ENCODE data around the gene CYP2U1. TPM values are rescaled to one million over a fixed set of nuclear protein-coding genes. Genes with fewer than 3 reads are reported as not detected.

Gene CYP2U1
- total and polyA plus RNA-seq, 12 donors, result 3.2 to 10.2 (median 6.5) TPM

GRCh38 chr4:107989162-107989536, 57.8 kb downstream of the CYP2U1 start:
- H3K4me1 ChIP-seq, result peaks cover 0 to 54% (median 45%) of the 10 kb centered on the region in 9 donors
- DNase-seq (no peak), ATAC-seq (peak in 6 of 8 donors; percentile 0 to 61 (median 35))
- peak overlapping the region in 9 of 10 donors; percentile 51 to 93 (median 88) for H3K4me3 ChIP-seq
- peak overlapping the region; percentile 16 to 96 (median 92) for H3K27ac ChIP-seq
- intact Hi-C loops (cut with DNase I), result loop anchor here in 5 of 10 donors (1.0 to 5.0 kb wide), 4 partner anchors 56 to 268 kb away; partner anchors contain the start of genes CYP2U1 (in 3 of the 5) and SGMS2 (in 1 of the 5)
- no peaks in the 10 kb centered on the region for H3K36me3 ChIP-seq
- no peaks in the 10 kb centered on the region for H3K9me3 ChIP-seq
- no peak for TF ChIP-seq CTCF (IDR thresholded peaks at IDR 0.05)
- no peaks in the 10 kb centered on the region for H3K27me3 ChIP-seq
- WGBS, 2 donors, result 7 to 10% methylated on average over 8 of the region's 8 CpGs

GRCh38 chr4:107989537-107990386, 58.4 kb downstream of the CYP2U1 start, which contains the start of gene HADH:
HADH (plus strand) TSS chr4:107989889; CDS start chr4:107989933, 44 bp downstream.
- peak within 1 kb of the TSS; percentile 53 to 96 (median 92) for H3K27ac ChIP-seq
- no peaks in the 10 kb centered on the region for H3K27me3 ChIP-seq
- WGBS, 2 donors, result 0% methylated on average over 74 to 78 of the region's 78 CpGs
- H3K4me3 ChIP-seq, result peak within 1 kb of the TSS; percentile 51 to 93 (median 88)
- intact Hi-C loops (cut with DNase I), result loop anchor here in 6 of 10 donors (1.0 to 10.0 kb wide), 6 partner anchors 55 to 268 kb away; partner anchors contain the start of genes CYP2U1 (in 4 of the 6) and SGMS2 (in 2 of the 6)
- peak; percentile 94 to 95 for DNase-seq
- ATAC-seq, result peak; percentile 98 to 100 (median 99)
- no peaks in the 10 kb centered on the region for H3K36me3 ChIP-seq
- H3K4me1 ChIP-seq, result peaks cover 0 to 57% (median 51%) of the 10 kb centered on the region in 9 donors
- TF ChIP-seq CTCF (IDR thresholded peaks at IDR 0.05), result no peak
- H3K9me3 ChIP-seq, result no peaks in the 10 kb centered on the region

DNA sequence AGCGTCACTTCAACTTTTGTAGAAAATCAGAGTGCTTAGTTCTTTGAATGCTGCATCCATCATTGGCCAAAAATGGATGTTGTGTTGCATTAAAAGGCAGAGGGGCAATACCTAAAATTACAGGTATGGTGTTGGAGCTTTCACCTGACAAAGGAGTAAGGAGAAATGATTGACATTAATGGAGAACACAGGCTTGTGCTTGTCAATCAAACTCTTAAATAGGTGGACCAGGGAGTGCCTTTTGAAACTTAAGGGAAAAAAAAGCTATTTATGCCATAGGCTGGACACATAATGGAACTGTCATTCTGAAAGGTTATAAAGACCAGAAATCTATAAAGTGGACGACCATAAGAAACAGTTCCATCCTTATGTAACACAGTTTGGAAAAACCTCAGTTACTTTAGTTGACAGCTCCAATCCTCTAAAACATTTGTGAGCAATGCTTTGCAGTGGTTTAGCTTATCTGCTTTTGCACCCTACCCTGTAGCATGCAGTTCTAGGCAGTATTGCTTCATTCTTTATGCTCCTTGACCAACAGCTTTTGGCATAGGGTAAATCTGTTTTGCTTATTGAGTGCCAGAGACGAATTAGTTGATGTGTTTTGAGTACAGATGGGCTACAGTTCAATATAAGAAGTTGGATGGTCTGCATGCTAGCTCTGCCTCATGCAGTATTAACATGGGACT, 60.7 kb downstream of the CYP2U1 start:
- Histone ChIP-seq H3K4me1 (peaks cover 2 to 73% (median 61%) of the 10 kb centered on the region in 9 donors), H3K4me3 (peak overlapping the region in 9 of 10 donors; percentile 2 to 93 (median 87)), H3K27ac (peak overlapping the region in 9 of 10 donors; percentile 2 to 96 (median 93)), H3K27me3 (no peaks in the 10 kb centered on the region), H3K36me3 (no peaks in the 10 kb centered on the region), H3K9me3 (no peaks in the 10 kb centered on the region)
- 54% methylated on average over 3 of the region's 3 CpGs for WGBS, 2 donors
- TF ChIP-seq CTCF (IDR thresholded peaks at IDR 0.05), result no peak
- intact Hi-C loops (cut with DNase I), result loop anchor here in 2 of 10 donors (10.0 kb wide), 2 partner anchors 57 to 167 kb away; partner anchors contain the start of genes CYP2U1 (in 1 of the 2) and SGMS2 (in 1 of the 2)
- ATAC-seq, result no peak
- DNase-seq, result no peak

DNA sequence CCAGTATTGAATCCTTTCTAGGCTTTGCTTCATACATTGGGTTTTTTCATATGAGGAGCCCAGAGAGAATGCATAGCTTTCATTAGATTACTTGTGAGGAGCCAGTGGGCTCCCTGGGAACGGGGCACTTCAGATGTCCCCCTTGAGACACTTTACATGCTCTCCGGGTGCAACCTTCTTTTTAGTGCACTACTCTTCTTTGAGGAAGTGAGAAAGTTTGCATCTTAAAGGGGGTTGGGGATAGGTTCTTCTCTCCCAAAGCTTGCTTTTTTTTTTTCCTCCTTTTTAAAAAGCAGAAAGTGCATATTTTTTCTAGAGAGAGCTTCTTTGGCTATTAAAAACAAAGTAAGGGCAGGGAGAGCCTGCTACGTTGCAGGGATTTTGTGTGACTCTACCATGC, 62.6 kb downstream of the CYP2U1 start:
- H3K4me1 ChIP-seq, result peaks cover 2 to 79% (median 53%) of the 10 kb centered on the region in 9 donors
- WGBS, 2 donors, result 29 to 54% methylated on average over 3 of the region's 3 CpGs
- no peaks in the 10 kb centered on the region for H3K9me3 ChIP-seq
- peak overlapping the region in 5 of 10 donors; percentile 2 to 87 (median 6) for H3K4me3 ChIP-seq
- no peak for TF ChIP-seq CTCF (IDR thresholded peaks at IDR 0.05)
- H3K36me3 ChIP-seq, result no peaks in the 10 kb centered on the region
- no peak for ATAC-seq
- no peaks in the 10 kb centered on the region for H3K27me3 ChIP-seq
- DNase-seq, result no peak
- H3K27ac ChIP-seq, result peak overlapping the region in 6 of 10 donors; percentile 48 to 94 (median 92)
- intact Hi-C loops (cut with DNase I), result loop anchor here in 2 of 10 donors (10.0 kb wide), 2 partner anchors 59 to 169 kb away; partner anchors contain the start of genes CYP2U1 (in 1 of the 2) and SGMS2 (in 1 of the 2)

Data from heart right ventricle (tissue), 16 donors.